GM23338 (cell line): ENCODE results near the gene KCNJ8. TPM values are rescaled to one million over a fixed set of nuclear protein-coding genes. Genes with fewer than 3 reads are reported as not detected.

Experiments
- CREB1 ChIP-seq: fragments of 250-450 bp; sonication (Bioruptor Pico); IDR thresholded peaks from 2 replicates; pipeline ENCODE4 v1.5.0; 2020; ENCODE audit warnings: low read depth, mild to moderate bottlenecking, moderate library complexity
- EZH2phosphoT487 ChIP-seq: fragments of 200-600 bp; sonication (generic); IDR thresholded peaks from one replicate; pipeline ENCODE4 v1.8.1; 2018; ENCODE audit warnings: antibody characterized with exemption; ENCODE audit not compliant: unreplicated experiment
- NANOG ChIP-seq: IDR thresholded peaks from 2 replicates; pipeline ENCODE4 v1.6.1; 2016; ENCODE audit warnings: antibody characterized with exemption, borderline replicate concordance
- POLR2AphosphoS5 ChIP-seq: IDR thresholded peaks from 2 replicates; pipeline ENCODE4 v1.6.1; 2016; ENCODE audit warnings: antibody characterized with exemption, low read depth
- ZNF114 ChIP-seq: fragments of 250-450 bp; sonication (Bioruptor Pico); IDR thresholded peaks from 2 replicates; pipeline ENCODE4 v1.5.0; 2020; ENCODE audit warnings: mild to moderate bottlenecking, moderate library complexity
- polyA plus RNA-seq: library from polyadenylated mRNA; unstranded; fragments of >200 nt; fragmentation: Nextera tagmentation; extraction: Ambion mirVana; gene quantifications from 2 replicates; pipeline ENCODE4 v1.2.1, GENCODE V29; 2016
- total RNA-seq: library from RNA; depleted of rRNA; stranded (reverse); fragments of >200 nt; shearing (Covaris generic); gene quantifications from 2 replicates; pipeline ENCODE4 v1.2.3, GENCODE V29; 2014
- TF ChIP-seq, protein P1 (sequence below): IDR thresholded peaks from one replicate; pipeline ENCODE4 v1.6.1; 2018; ENCODE audit warnings: antibody characterized with exemption; ENCODE audit not compliant: unreplicated experiment
- TF ChIP-seq, protein P2 (sequence below): fragments of 250-450 bp; sonication (Bioruptor Pico); IDR thresholded peaks from 2 replicates; pipeline ENCODE4 v1.5.0; 2020; ENCODE audit warnings: mild to moderate bottlenecking, moderate library complexity

KCNJ8 gene
- total and polyA plus RNA-seq, 2 experiments from 2014 or later: 0.82 to 0.87 TPM

DNA sequence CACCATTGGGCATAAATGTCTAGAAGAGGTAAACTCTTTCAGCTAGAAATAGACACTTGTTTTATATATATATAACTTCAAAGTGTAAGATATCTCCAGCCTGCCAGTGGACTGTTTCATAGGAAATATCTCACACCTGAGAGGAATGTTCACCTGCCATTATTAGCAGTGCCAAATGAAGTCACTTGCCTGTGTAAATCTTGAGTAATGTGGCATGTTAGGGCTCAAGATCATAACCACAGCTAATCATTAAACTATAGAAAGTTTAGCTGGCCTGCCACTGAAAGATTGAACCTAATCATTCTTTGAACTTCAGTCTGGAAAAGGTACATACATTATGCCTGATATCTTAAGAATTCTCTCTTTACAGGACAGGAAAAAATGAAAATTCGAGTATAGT is 25.5 kb upstream of the KCNJ8 start (continued):
- TF ChIP-seq, protein P1, sequence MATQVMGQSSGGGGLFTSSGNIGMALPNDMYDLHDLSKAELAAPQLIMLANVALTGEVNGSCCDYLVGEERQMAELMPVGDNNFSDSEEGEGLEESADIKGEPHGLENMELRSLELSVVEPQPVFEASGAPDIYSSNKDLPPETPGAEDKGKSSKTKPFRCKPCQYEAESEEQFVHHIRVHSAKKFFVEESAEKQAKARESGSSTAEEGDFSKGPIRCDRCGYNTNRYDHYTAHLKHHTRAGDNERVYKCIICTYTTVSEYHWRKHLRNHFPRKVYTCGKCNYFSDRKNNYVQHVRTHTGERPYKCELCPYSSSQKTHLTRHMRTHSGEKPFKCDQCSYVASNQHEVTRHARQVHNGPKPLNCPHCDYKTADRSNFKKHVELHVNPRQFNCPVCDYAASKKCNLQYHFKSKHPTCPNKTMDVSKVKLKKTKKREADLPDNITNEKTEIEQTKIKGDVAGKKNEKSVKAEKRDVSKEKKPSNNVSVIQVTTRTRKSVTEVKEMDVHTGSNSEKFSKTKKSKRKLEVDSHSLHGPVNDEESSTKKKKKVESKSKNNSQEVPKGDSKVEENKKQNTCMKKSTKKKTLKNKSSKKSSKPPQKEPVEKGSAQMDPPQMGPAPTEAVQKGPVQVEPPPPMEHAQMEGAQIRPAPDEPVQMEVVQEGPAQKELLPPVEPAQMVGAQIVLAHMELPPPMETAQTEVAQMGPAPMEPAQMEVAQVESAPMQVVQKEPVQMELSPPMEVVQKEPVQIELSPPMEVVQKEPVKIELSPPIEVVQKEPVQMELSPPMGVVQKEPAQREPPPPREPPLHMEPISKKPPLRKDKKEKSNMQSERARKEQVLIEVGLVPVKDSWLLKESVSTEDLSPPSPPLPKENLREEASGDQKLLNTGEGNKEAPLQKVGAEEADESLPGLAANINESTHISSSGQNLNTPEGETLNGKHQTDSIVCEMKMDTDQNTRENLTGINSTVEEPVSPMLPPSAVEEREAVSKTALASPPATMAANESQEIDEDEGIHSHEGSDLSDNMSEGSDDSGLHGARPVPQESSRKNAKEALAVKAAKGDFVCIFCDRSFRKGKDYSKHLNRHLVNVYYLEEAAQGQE: no peak
- TF ChIP-seq EZH2phosphoT487 (no peak), POLR2AphosphoS5 (no peak), NANOG (no peak), CREB1 (CRISPR knock-in tag) (no peak), ZNF114 (no peak)
- TF ChIP-seq, protein P2, sequence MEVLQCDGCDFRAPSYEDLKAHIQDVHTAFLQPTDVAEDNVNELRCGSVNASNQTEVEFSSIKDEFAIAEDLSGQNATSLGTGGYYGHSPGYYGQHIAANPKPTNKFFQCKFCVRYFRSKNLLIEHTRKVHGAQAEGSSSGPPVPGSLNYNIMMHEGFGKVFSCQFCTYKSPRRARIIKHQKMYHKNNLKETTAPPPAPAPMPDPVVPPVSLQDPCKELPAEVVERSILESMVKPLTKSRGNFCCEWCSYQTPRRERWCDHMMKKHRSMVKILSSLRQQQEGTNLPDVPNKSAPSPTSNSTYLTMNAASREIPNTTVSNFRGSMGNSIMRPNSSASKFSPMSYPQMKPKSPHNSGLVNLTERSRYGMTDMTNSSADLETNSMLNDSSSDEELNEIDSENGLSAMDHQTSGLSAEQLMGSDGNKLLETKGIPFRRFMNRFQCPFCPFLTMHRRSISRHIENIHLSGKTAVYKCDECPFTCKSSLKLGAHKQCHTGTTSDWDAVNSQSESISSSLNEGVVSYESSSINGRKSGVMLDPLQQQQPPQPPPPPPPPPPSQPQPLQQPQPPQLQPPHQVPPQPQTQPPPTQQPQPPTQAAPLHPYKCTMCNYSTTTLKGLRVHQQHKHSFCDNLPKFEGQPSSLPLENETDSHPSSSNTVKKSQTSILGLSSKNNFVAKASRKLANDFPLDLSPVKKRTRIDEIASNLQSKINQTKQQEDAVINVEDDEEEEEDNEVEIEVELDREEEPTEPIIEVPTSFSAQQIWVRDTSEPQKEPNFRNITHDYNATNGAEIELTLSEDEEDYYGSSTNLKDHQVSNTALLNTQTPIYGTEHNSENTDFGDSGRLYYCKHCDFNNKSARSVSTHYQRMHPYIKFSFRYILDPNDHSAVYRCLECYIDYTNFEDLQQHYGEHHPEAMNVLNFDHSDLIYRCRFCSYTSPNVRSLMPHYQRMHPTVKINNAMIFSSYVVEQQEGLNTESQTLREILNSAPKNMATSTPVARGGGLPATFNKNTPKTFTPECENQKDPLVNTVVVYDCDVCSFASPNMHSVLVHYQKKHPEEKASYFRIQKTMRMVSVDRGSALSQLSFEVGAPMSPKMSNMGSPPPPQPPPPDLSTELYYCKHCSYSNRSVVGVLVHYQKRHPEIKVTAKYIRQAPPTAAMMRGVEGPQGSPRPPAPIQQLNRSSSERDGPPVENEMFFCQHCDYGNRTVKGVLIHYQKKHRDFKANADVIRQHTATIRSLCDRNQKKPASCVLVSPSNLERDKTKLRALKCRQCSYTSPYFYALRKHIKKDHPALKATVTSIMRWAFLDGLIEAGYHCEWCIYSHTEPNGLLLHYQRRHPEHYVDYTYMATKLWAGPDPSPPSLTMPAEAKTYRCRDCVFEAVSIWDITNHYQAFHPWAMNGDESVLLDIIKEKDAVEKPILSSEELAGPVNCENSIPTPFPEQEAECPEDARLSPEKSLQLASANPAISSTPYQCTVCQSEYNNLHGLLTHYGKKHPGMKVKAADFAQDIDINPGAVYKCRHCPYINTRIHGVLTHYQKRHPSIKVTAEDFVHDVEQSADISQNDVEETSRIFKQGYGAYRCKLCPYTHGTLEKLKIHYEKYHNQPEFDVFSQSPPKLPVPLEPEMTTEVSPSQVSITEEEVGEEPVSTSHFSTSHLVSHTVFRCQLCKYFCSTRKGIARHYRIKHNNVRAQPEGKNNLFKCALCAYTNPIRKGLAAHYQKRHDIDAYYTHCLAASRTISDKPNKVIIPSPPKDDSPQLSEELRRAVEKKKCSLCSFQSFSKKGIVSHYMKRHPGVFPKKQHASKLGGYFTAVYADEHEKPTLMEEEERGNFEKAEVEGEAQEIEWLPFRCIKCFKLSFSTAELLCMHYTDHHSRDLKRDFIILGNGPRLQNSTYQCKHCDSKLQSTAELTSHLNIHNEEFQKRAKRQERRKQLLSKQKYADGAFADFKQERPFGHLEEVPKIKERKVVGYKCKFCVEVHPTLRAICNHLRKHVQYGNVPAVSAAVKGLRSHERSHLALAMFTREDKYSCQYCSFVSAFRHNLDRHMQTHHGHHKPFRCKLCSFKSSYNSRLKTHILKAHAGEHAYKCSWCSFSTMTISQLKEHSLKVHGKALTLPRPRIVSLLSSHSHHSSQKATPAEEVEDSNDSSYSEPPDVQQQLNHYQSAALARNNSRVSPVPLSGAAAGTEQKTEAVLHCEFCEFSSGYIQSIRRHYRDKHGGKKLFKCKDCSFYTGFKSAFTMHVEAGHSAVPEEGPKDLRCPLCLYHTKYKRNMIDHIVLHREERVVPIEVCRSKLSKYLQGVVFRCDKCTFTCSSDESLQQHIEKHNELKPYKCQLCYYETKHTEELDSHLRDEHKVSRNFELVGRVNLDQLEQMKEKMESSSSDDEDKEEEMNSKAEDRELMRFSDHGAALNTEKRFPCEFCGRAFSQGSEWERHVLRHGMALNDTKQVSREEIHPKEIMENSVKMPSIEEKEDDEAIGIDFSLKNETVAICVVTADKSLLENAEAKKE (CRISPR knock-in tag): no peak
